NCI-H2227 (cell line): ENCODE measurements around the gene C6orf132.

Experiments
- DNase-seq: peaks from one replicate; lab custom pipeline; 2025; ENCODE audit not compliant: unreplicated experiment; lab: John Stamatoyannopoulos, UW

The C6orf132 gene

DNA sequence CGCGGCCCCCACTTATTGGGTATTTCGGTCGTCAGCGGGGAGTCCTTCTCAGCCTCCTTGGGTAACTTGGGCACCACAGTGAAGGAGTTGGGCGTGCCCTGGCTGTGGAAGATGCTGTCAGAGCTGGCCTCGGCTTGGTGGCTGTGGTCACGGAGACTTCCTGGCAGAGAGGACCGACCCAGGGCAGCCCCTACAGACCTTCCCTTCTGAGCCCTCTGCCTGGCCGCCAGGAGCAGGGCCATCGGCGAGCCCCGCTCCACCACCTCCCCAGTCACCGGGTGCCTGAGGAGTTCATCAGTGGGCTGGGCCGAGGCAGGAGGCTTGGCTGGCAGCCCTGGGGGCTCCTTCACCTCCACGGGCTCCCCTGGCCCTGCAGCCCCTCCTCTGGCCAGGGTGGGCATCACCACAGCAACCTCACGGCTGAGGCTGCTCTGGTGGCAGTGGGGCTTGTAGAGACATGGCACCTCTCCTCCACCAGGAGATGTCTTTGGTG, 37.2 kb downstream of the C6orf132 start:
- no peak for DNase-seq

GRCh38 chr6:42104804-42105125, 37.7 kb downstream of the C6orf132 start:
- no peak for DNase-seq

GRCh38 chr6:42104095-42104803, 38.2 kb downstream of the C6orf132 start:
- no peak for DNase-seq

DNA sequence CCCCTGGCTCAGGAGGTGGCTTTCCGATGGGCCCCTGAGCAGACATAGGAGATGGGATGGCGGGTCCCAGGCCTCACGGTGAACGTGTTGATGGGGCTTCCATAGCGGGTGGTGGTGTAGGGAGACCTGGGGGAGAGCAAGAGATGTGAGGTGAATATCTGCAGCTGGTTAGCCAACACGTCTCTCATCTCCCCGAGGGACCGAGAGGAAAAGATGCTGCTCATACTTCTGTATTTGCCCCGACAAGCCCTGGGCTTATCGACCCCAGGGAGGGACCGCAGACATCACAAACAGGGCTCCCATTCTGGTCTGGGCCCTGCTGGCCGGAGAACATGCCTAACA, 38.7 kb downstream of the C6orf132 start:
- DNase-seq = no peak

- DNase-seq = no peak
Observed at GRCh38 chr6:42103216-42103615, 39.2 kb downstream of the C6orf132 start.

DNA sequence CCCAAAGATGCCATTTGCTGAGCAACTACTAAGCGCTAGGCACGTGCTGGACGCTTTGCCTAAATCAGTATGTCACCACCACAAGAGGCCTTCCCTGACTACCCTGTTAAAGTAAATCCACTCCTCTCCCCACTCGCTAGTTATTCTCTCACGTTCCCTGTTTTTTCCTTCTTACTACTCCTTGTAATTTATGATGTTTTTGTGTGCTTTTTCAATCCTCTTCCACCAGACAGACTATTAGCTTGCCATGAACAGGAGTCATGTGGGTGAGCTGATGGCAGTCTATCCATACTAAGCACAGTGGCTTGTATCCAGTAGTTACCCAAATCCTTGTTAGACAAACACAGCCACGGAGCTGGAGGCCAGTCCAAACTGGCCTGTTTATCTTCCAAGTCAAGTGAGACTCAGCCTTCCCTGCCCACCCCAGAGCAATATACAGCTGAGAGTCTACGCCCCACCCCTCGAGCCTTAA, 41.2 kb downstream of the C6orf132 start:
- DNase-seq = no peak

- no peak for DNase-seq
Observed at GRCh38 chr6:42100029-42100901, 42.2 kb downstream of the C6orf132 start.

- DNase-seq = no peak
Observed at GRCh38 chr6:42099340-42100028, 42.9 kb downstream of the C6orf132 start.

GRCh38 chr6:42095776-42096541, 46.5 kb downstream of the C6orf132 start:
- no peak for DNase-seq

- no peak for DNase-seq
Observed at GRCh38 chr6:42095094-42095493, 47.3 kb downstream of the C6orf132 start.

GRCh38 chr6:42093582-42094329, 48.7 kb downstream of the C6orf132 start:
- no peak for DNase-seq

DNA sequence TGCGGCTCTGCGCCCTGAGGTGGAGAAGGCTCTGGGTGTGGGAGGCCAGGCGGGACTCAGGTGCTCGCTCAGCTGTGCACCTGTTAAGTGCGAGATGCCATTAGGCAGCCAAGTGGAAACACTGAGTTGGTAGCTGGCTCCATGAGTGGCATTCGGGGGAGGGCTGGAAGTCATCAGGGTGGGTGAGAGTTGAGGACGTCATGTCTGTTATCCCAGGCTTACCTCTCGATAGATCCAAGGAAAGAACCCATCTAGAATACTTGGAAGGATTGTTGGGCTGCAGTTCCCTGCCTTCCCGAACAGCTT, 50.7 kb downstream of the C6orf132 start:
- DNase-seq = no peak

- no peak for DNase-seq
Observed at GRCh38 chr6:42090819-42091717, 51.4 kb downstream of the C6orf132 start.

DNA sequence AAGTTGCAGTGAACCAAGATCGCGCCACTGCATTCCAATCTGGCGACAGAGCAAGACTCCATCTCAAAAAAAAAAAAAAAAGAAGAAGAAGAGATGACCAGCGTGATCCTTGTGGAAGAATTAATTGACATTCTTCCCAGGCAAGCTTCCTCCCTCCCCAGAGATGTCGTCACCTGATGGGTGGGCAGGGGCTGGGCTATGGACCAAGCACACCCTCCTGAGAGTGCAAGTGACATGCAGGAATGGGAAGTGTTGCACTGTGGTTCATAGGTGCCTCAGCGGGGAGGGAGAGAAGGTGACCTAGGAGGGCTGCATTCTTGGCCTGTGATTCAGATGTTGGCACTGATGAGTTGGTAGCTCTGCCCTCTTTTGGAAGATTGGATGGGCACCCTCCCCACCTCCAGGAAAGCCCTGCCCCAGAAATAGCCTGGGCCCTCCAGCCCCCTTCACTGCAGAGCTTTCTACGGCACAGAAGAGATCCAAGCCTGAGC, 54.3 kb downstream of the C6orf132 start:
- DNase-seq = no peak

GRCh38 chr6:42086046-42087035, 56.1 kb downstream of the C6orf132 start:
- DNase-seq = no peak

DNA sequence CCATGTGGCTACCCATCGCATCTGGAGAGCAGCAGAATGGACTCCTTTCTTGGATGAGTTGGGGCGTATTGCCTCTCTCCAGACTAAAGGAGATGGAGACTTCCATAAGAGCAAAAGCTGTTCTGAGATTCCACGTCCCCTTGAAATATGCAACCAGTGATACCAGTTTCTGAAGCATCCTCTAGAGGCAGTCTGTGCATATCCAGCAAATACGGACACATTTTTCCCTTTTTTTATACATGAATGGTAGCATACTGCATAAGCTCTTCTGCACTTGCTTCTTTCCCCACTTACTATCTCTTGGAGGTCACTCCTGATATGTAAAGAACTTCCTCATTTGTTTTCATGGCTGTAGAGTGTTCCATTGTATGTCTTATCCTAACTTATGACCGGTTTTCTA, 57.5 kb downstream of the C6orf132 start:
- DNase-seq = no peak

- no peak for DNase-seq
Observed at GRCh38 chr6:42083530-42083929, 58.9 kb downstream of the C6orf132 start.

- no peak for DNase-seq
Observed at GRCh38 chr6:42079941-42080464, 62.4 kb downstream of the C6orf132 start.
